ENCODE results near the gene UCP3. TPM values are rescaled to one million over a fixed set of nuclear protein-coding genes. Genes with fewer than 3 reads are reported as not detected.
"Not testable (repeated sequence)": the region's sequence is repeated elsewhere in the genome, so short reads cannot be mapped to it uniquely, and the experiment has no call there.

The UCP3 gene
- total and polyA plus RNA-seq, 4 donors = 0.89 to 5.5 (median 2.7) TPM

DNA sequence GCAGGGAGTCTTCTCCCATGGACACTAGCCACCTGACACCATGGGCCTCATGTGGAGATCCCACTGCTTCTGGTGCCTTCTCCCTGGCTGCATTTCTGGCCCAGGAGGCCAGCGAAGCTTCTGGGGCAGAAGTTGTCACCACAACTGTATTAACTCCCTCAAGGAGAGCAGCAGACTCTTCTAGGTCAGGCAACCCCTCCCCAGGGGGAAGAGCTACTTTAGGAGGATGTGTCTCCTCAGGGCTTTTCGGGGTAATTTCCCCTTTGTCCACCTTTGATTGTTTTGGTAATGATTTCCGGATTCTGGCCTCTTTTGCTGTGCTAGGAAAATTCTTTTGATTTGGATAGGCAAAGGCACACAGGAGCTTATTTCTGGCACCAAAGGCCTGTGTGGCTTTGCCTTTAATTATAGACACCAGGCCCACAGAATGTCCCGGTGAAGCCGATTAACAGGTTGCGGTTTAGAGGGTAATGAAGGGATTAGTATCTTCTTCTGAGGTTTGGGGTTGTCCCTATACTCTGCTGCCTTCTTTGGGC, 17.3 kb downstream of the UCP3 start:
- no peaks in the 10 kb centered on the region for H3K27me3 ChIP-seq (ENCODE audit: control insufficient read depth, insufficient read depth, low read length)

DNA sequence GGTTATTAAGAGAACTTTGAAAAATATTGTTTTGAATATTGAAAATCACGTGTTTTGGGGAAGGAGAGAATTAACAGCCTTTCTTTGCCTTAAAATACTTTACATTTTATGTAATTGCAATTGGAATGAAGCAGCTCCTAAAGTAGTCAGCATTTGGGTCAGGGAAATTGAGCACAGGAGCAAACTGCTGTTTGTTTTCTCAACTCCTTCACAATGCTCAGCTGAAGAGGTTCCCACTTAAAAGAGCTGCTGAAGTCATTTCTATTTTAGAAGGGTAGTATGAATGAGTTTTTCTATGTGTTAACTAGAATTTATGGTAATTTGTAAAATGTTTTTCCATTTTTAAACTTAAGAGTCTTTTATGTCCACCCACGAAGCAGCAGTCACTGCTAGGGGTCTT, 18.2 kb downstream of the UCP3 start:
- H3K4me1 ChIP-seq (ENCODE audit: control insufficient read depth, insufficient read depth, low read length) = no peaks in the 10 kb centered on the region
- H3K36me3 ChIP-seq (ENCODE audit: control insufficient read depth, insufficient read depth, low read length) = no peaks in the 10 kb centered on the region
- DNase-seq (ENCODE audit: low read depth in 4 of 6, low spot score in 6 of 6) = no peak
- H3K9me3 ChIP-seq (ENCODE audit: control insufficient read depth, insufficient read depth, low read length) = no peaks in the 10 kb centered on the region
- 100% methylated on average over 1 of the region's 2 CpGs for WGBS (ENCODE audit: insufficient coverage)
- no peak overlapping the region for H3K27ac ChIP-seq (ENCODE audit: low read depth, low read length)
- no peak overlapping the region for H3K4me3 ChIP-seq (ENCODE audit: low read depth, low read length)
- no peaks in the 10 kb centered on the region for H3K27me3 ChIP-seq (ENCODE audit: control insufficient read depth, insufficient read depth, low read length)

More for the DNA sequence above, 17.3 kb downstream of the UCP3 start:
- WGBS (ENCODE audit: insufficient coverage) = 74% methylated on average over 4 of the region's 6 CpGs
- Histone ChIP-seq H3K36me3 (ENCODE audit: control insufficient read depth, insufficient read depth, low read length) (no peaks in the 10 kb centered on the region), H3K4me1 (ENCODE audit: control insufficient read depth, insufficient read depth, low read length) (no peaks in the 10 kb centered on the region), H3K27ac (ENCODE audit: low read depth, low read length) (no peak overlapping the region), H3K9me3 (ENCODE audit: control insufficient read depth, insufficient read depth, low read length) (no peaks in the 10 kb centered on the region), H3K4me3 (ENCODE audit: low read depth, low read length) (no peak overlapping the region)
- no peak for DNase-seq (ENCODE audit: low read depth in 4 of 6, low spot score in 6 of 6)

GRCh38 chr11:73989156-73989555, 19.7 kb downstream of the UCP3 start:
- no peak overlapping the region for H3K4me3 ChIP-seq (ENCODE audit: low read depth, low read length)
- no peak for DNase-seq (ENCODE audit: low read depth in 4 of 6, low spot score in 6 of 6)
- H3K4me1 ChIP-seq (ENCODE audit: control insufficient read depth, insufficient read depth, low read length) = peaks cover under 1% of the 10 kb centered on the region
- no peak overlapping the region for H3K27ac ChIP-seq (ENCODE audit: low read depth, low read length)
- H3K27me3 ChIP-seq (ENCODE audit: control insufficient read depth, insufficient read depth, low read length) = no peaks in the 10 kb centered on the region
- no peaks in the 10 kb centered on the region for H3K9me3 ChIP-seq (ENCODE audit: control insufficient read depth, insufficient read depth, low read length)
- no CpG with 5 or more reads among the region's 6 CpGs for WGBS (ENCODE audit: insufficient coverage)
- no peaks in the 10 kb centered on the region for H3K36me3 ChIP-seq (ENCODE audit: control insufficient read depth, insufficient read depth, low read length)

GRCh38 chr11:73988227-73988626, 20.7 kb downstream of the UCP3 start:
- WGBS (ENCODE audit: insufficient coverage) = no CpG with 5 or more reads among the region's 7 CpGs
- H3K4me3 ChIP-seq (ENCODE audit: low read depth, low read length) = no peak overlapping the region
- no peaks in the 10 kb centered on the region for H3K27me3 ChIP-seq (ENCODE audit: control insufficient read depth, insufficient read depth, low read length)
- no peaks in the 10 kb centered on the region for H3K36me3 ChIP-seq (ENCODE audit: control insufficient read depth, insufficient read depth, low read length)
- no peak overlapping the region for H3K27ac ChIP-seq (ENCODE audit: low read depth, low read length)
- DNase-seq (ENCODE audit: low read depth in 4 of 6, low spot score in 6 of 6) = no peak
- peaks cover 10% of the 10 kb centered on the region for H3K4me1 ChIP-seq (ENCODE audit: control insufficient read depth, insufficient read depth, low read length)
- H3K9me3 ChIP-seq (ENCODE audit: control insufficient read depth, insufficient read depth, low read length) = no peaks in the 10 kb centered on the region

DNA sequence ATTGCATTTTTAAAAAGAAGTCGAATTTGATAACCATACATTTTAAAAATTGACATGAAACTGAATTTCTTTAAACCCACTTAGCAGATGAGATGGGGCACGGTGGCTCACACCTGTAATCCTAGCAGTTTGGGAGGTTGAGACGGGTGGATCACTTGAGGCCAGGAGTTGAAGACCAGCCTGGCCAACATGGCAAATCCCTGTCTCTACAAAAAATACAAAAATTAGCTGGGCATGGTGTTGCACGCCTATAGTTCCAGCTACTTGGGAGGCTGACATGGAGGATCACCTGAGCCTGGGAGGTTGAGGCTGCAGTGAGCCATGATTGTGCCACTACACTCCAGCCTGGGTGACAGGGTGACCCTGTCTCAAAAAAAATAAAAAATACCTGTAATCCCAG, 23.2 kb downstream of the UCP3 start:
- not testable (repeated sequence) for H3K27me3 ChIP-seq (ENCODE audit: control insufficient read depth, insufficient read depth, low read length); DNase-seq (ENCODE audit: low read depth in 4 of 6, low spot score in 6 of 6); H3K27ac ChIP-seq (ENCODE audit: low read depth, low read length); H3K4me3 ChIP-seq (ENCODE audit: low read depth, low read length); H3K36me3 ChIP-seq (ENCODE audit: control insufficient read depth, insufficient read depth, low read length); H3K9me3 ChIP-seq (ENCODE audit: control insufficient read depth, insufficient read depth, low read length)
- H3K4me1 ChIP-seq (ENCODE audit: control insufficient read depth, insufficient read depth, low read length) = peaks cover 29% of the 10 kb centered on the region
- WGBS (ENCODE audit: insufficient coverage) = 90% methylated on average over 1 of the region's 4 CpGs

GRCh38 chr11:73983741-73984538, 24.9 kb downstream of the UCP3 start:
- H3K9me3 ChIP-seq (ENCODE audit: control insufficient read depth, insufficient read depth, low read length) = no peaks in the 10 kb centered on the region
- H3K27ac ChIP-seq (ENCODE audit: low read depth, low read length) = peak overlapping the region; percentile 95
- peaks cover 32% of the 10 kb centered on the region for H3K4me1 ChIP-seq (ENCODE audit: control insufficient read depth, insufficient read depth, low read length)
- 34% methylated on average over 10 of the region's 18 CpGs for WGBS (ENCODE audit: insufficient coverage)
- DNase-seq (ENCODE audit: low read depth in 4 of 6, low spot score in 6 of 6) = peak in 1 of 6 donors; percentile 64
- H3K36me3 ChIP-seq (ENCODE audit: control insufficient read depth, insufficient read depth, low read length) = peaks cover 3% of the 10 kb centered on the region
- H3K27me3 ChIP-seq (ENCODE audit: control insufficient read depth, insufficient read depth, low read length) = no peaks in the 10 kb centered on the region
- peak overlapping the region; percentile 92 for H3K4me3 ChIP-seq (ENCODE audit: low read depth, low read length)

DNA sequence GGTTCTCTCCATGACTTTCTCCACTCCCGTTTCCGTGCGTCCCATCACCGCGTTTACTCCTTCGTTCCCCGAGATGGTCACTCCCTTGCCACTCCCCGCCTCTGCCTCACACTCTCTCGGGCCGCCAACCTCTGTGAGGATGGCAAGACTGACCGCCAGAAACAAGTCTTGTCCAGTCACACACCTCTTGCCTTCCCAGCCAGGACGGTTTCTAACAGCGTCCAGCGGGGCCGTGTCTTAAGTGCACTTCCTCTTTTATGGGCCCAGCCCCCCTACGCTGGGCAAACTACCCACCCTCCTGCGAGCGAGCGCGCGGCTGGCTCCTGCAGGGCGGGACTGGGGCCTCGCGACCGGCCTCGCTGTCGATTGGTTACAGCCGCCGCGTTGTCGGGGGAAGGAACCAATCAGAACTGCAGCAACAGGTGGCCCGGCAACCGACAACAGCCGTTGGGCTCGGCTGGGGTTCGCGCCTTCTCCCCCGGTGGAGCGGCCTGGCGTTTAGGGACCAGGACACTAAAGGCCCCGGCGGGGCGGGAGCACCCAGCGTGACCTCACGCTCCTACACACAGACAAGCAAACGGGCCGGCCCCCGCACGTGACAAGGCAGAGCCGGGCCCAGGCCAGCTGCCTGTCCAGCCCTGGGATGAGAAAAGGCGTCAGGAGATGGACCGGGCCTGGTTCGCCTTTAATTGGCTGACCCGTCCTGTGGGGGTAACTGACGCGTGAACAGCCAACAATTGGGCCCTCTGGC, 25.7 kb downstream of the UCP3 start:
- under 1% methylated on average over 56 of the region's 56 CpGs for WGBS (ENCODE audit: insufficient coverage)
- DNase-seq (ENCODE audit: low read depth in 4 of 6, low spot score in 6 of 6) = peak; percentile 72 to 96 (median 84)
- Histone ChIP-seq H3K4me1 (ENCODE audit: control insufficient read depth, insufficient read depth, low read length) (peaks cover 32% of the 10 kb centered on the region), H3K27ac (ENCODE audit: low read depth, low read length) (peak overlapping the region; percentile 95), H3K4me3 (ENCODE audit: low read depth, low read length) (peak overlapping the region; percentile 92), H3K27me3 (ENCODE audit: control insufficient read depth, insufficient read depth, low read length) (no peaks in the 10 kb centered on the region), H3K36me3 (ENCODE audit: control insufficient read depth, insufficient read depth, low read length) (peaks cover 4% of the 10 kb centered on the region), H3K9me3 (ENCODE audit: control insufficient read depth, insufficient read depth, low read length) (no peaks in the 10 kb centered on the region)

DNA sequence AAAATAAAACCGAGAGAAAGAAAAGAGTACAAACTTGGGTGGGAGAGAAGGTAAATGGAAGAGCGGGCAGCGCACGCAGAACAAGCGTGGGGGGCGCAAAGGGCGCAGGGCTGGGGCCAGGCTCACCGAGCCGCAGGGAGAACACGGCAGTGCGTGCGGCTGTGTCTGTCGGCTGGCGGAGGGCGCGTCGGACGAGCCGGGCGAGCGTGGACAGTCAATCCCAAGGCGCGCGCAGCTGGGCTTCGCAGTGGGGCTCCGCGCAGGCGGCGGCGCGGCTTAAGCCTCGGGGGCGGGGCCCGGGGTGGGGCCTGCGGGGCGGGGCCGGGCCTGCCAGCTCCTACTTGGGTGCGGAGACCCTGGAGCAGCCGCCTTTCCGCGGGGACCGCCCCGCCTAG, 26.3 kb downstream of the UCP3 start, which contains the start of gene UCP2:
Gene UCP2, minus strand, starts transcription at position 249 of the 395 bp plus-strand sequence. CDS start 4,465 bp downstream, outside the sequence.
- peaks cover 10% of the 10 kb centered on the region for H3K36me3 ChIP-seq (ENCODE audit: control insufficient read depth, insufficient read depth, low read length)
- H3K4me1 ChIP-seq (ENCODE audit: control insufficient read depth, insufficient read depth, low read length) = peaks cover 32% of the 10 kb centered on the region
- peak in 5 of 6 donors; percentile 23 to 86 (median 52) for DNase-seq (ENCODE audit: low read depth in 4 of 6, low spot score in 6 of 6)
- peak within 1 kb of the TSS; percentile 95 for H3K27ac ChIP-seq (ENCODE audit: low read depth, low read length)
- WGBS (ENCODE audit: insufficient coverage) = under 1% methylated on average over 42 of the region's 43 CpGs
- no peaks in the 10 kb centered on the region for H3K9me3 ChIP-seq (ENCODE audit: control insufficient read depth, insufficient read depth, low read length)
- H3K27me3 ChIP-seq (ENCODE audit: control insufficient read depth, insufficient read depth, low read length) = no peaks in the 10 kb centered on the region
- peak within 1 kb of the TSS; percentile 92 for H3K4me3 ChIP-seq (ENCODE audit: low read depth, low read length)

- no peak overlapping the region for H3K27ac ChIP-seq (ENCODE audit: low read depth, low read length)
- no peaks in the 10 kb centered on the region for H3K9me3 ChIP-seq (ENCODE audit: control insufficient read depth, insufficient read depth, low read length)
- H3K27me3 ChIP-seq (ENCODE audit: control insufficient read depth, insufficient read depth, low read length) = no peaks in the 10 kb centered on the region
- H3K4me3 ChIP-seq (ENCODE audit: low read depth, low read length) = peak overlapping the region; percentile 92
- peaks cover 32% of the 10 kb centered on the region for H3K4me1 ChIP-seq (ENCODE audit: control insufficient read depth, insufficient read depth, low read length)
- WGBS (ENCODE audit: insufficient coverage) = 76% methylated on average over 7 of the region's 13 CpGs
- no peak for DNase-seq (ENCODE audit: low read depth in 4 of 6, low spot score in 6 of 6)
- H3K36me3 ChIP-seq (ENCODE audit: control insufficient read depth, insufficient read depth, low read length) = peaks cover 20% of the 10 kb centered on the region
Observed at GRCh38 chr11:73981051-73981805, 27.7 kb downstream of the UCP3 start.
